ENCODE results near the gene ZNF136.

Gene ZNF136

GRCh38 chr19:12156223-12157058 lies 6.5 kb upstream of the ZNF136 start, which contains the start of gene ZNF625:
ZNF625 (minus strand) TSS chr19:12156734; CDS start chr19:12156558, 176 bp downstream.
- in situ Hi-C loops (cut with MboI; ENCODE audit: low sequenced_read_pairs), result no loop called here
- H3K4me1 ChIP-seq, result no peaks in the 10 kb centered on the region
- H3K27me3 ChIP-seq (ENCODE audit: low read depth), result no peaks in the 10 kb centered on the region
- no peaks in the 10 kb centered on the region for H3K36me3 ChIP-seq (replicated peaks)
- no peaks in the 10 kb centered on the region for H3K9me3 ChIP-seq
- no peak within 1 kb of the TSS for H3K4me3 ChIP-seq
- DNase-seq (ENCODE audit: low spot score in 2 of 2), result no peak

- H3K4me3 ChIP-seq, result no peak overlapping the region
- no peaks in the 10 kb centered on the region for H3K4me1 ChIP-seq
- no peak for DNase-seq (ENCODE audit: low spot score in 2 of 2)
- no peaks in the 10 kb centered on the region for H3K36me3 ChIP-seq (replicated peaks)
- in situ Hi-C loops (cut with MboI; ENCODE audit: low sequenced_read_pairs), result no loop called here
- H3K9me3 ChIP-seq, result no peaks in the 10 kb centered on the region
- no peaks in the 10 kb centered on the region for H3K27me3 ChIP-seq (ENCODE audit: low read depth)
These were observed 3.0 kb upstream of the ZNF136 start for GRCh38 chr19:12159773-12160414.

GRCh38 chr19:12162513-12162881 lies 399 bp upstream of the ZNF136 start:
- Histone ChIP-seq H3K4me3 (peak overlapping the region; percentile 62), H3K4me1 (no peaks in the 10 kb centered on the region), H3K36me3 (replicated peaks) (no peaks in the 10 kb centered on the region), H3K9me3 (no peaks in the 10 kb centered on the region), H3K27me3 (ENCODE audit: low read depth) (no peaks in the 10 kb centered on the region)
- in situ Hi-C loops (cut with MboI; ENCODE audit: low sequenced_read_pairs), result no loop called here
- DNase-seq (ENCODE audit: low spot score in 2 of 2), result no peak

GRCh38 chr19:12163826-12164225 lies 930 bp downstream of the ZNF136 start:
- Histone ChIP-seq H3K27me3 (ENCODE audit: low read depth) (no peaks in the 10 kb centered on the region), H3K9me3 (no peaks in the 10 kb centered on the region), H3K4me3 (peak overlapping the region; percentile 62), H3K36me3 (replicated peaks) (no peaks in the 10 kb centered on the region), H3K4me1 (no peaks in the 10 kb centered on the region)
- DNase-seq (ENCODE audit: low spot score in 2 of 2), result no peak
- in situ Hi-C loops (cut with MboI; ENCODE audit: low sequenced_read_pairs), result no loop called here

GRCh38 chr19:12166626-12167025 lies 3.7 kb downstream of the ZNF136 start:
- no peak for DNase-seq (ENCODE audit: low spot score in 2 of 2)
- H3K9me3 ChIP-seq, result no peaks in the 10 kb centered on the region
- in situ Hi-C loops (cut with MboI; ENCODE audit: low sequenced_read_pairs), result no loop called here
- H3K4me3 ChIP-seq, result no peak overlapping the region
- no peaks in the 10 kb centered on the region for H3K36me3 ChIP-seq (replicated peaks)
- H3K27me3 ChIP-seq (ENCODE audit: low read depth), result no peaks in the 10 kb centered on the region
- no peaks in the 10 kb centered on the region for H3K4me1 ChIP-seq

- peaks cover 15% of the 10 kb centered on the region for H3K9me3 ChIP-seq
These were observed 17.5 kb downstream of the ZNF136 start for GRCh38 chr19:12180377-12180776.

DNA sequence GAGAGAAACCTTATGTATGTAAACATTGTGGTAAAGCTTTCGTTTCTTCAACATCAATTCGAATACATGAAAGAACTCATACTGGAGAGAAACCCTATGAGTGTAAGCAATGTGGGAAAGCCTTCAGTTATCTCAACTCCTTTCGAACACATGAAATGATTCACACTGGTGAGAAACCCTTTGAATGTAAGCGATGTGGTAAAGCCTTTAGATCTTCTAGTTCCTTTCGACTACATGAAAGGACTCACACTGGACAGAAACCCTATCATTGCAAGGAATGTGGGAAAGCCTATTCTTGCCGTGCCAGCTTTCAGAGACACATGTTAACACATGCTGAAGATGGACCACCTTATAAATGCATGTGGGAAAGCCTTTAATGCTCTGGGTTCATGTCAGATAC lies 24.7 kb downstream of the ZNF136 start:
- Histone ChIP-seq H3K36me3 (replicated peaks) (peaks cover 22% of the 10 kb centered on the region), H3K9me3 (peaks cover 24% of the 10 kb centered on the region), H3K4me1 (no peaks in the 10 kb centered on the region), H3K27me3 (ENCODE audit: low read depth) (no peaks in the 10 kb centered on the region), H3K4me3 (no peak overlapping the region)
- in situ Hi-C loops (cut with MboI; ENCODE audit: low sequenced_read_pairs), result no loop called here
- DNase-seq (ENCODE audit: low spot score in 2 of 2), result no peak

More at GRCh38 chr19:12180377-12180776, 17.5 kb downstream of the ZNF136 start:
- no peaks in the 10 kb centered on the region for H3K27me3 ChIP-seq (ENCODE audit: low read depth)
- DNase-seq (ENCODE audit: low spot score in 2 of 2), result no peak
- H3K36me3 ChIP-seq (replicated peaks), result no peaks in the 10 kb centered on the region
- no peaks in the 10 kb centered on the region for H3K4me1 ChIP-seq
- in situ Hi-C loops (cut with MboI; ENCODE audit: low sequenced_read_pairs), result no loop called here
- no peak overlapping the region for H3K4me3 ChIP-seq

- Histone ChIP-seq H3K9me3 (no peaks in the 10 kb centered on the region), H3K4me1 (no peaks in the 10 kb centered on the region), H3K36me3 (replicated peaks) (no peaks in the 10 kb centered on the region), H3K4me3 (no peak overlapping the region), H3K27me3 (ENCODE audit: low read depth) (no peaks in the 10 kb centered on the region)
- no peak for DNase-seq (ENCODE audit: low spot score in 2 of 2)
- in situ Hi-C loops (cut with MboI; ENCODE audit: low sequenced_read_pairs), result no loop called here
These were observed 32.2 kb downstream of the ZNF136 start for GRCh38 chr19:12194827-12195731.

- no peak overlapping the region for H3K4me3 ChIP-seq
These were observed 35.2 kb downstream of the ZNF136 start for GRCh38 chr19:12198136-12198535.

DNA sequence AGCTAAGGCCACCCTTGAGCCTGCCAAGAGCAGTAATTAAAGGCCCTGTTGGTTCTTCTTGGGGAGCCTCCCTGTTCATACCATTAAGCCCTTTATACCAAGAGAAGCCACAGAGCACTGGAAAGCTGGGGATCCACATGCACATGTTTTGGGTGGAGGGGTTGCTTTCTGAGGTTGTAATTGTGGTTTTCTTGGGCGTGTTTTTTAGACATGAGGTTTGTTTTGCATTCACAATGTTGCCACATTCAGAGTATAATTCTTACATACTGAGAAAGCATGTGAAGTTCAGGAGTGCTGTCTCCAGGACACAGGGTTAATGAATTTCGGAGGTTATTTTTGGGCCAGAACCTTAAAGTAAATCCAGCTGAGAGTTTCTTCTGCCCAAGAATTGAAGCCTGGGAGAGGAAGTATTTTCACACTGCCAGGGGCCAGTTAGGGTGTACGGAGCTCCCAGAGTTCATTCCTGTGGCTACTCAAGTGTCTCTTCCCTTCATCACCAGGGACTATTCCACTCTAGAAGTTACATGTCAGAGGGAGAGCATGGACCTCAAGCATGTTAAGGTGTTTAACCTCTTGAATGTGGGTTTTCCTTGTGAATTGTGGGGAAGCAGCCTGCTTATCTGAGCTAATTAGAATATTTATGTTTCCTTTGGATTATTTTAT lies 37.0 kb downstream of the ZNF136 start:
- H3K9me3 ChIP-seq, result no peaks in the 10 kb centered on the region; the same call in 1 of the 2 replicates
- no peak for DNase-seq (ENCODE audit: low spot score in 2 of 2)
- H3K4me3 ChIP-seq, result no peak overlapping the region
- no peaks in the 10 kb centered on the region for H3K36me3 ChIP-seq (replicated peaks)
- in situ Hi-C loops (cut with MboI; ENCODE audit: low sequenced_read_pairs), result no loop called here
- H3K27me3 ChIP-seq (ENCODE audit: low read depth), result no peaks in the 10 kb centered on the region
- no peaks in the 10 kb centered on the region for H3K4me1 ChIP-seq

More at GRCh38 chr19:12198136-12198535, 35.2 kb downstream of the ZNF136 start:
- Histone ChIP-seq H3K27me3 (ENCODE audit: low read depth) (no peaks in the 10 kb centered on the region), H3K4me1 (no peaks in the 10 kb centered on the region), H3K36me3 (replicated peaks) (no peaks in the 10 kb centered on the region), H3K9me3 (no peaks in the 10 kb centered on the region)
- no peak for DNase-seq (ENCODE audit: low spot score in 2 of 2)
- in situ Hi-C loops (cut with MboI; ENCODE audit: low sequenced_read_pairs), result no loop called here

GRCh38 chr19:12202250-12202649 lies 39.4 kb downstream of the ZNF136 start:
- Histone ChIP-seq H3K9me3 (peaks cover 2% of the 10 kb centered on the region; the same call in 1 of the 2 replicates), H3K36me3 (replicated peaks) (no peaks in the 10 kb centered on the region), H3K4me3 (no peak overlapping the region), H3K27me3 (ENCODE audit: low read depth) (no peaks in the 10 kb centered on the region), H3K4me1 (no peaks in the 10 kb centered on the region)
- in situ Hi-C loops (cut with MboI; ENCODE audit: low sequenced_read_pairs), result no loop called here
- DNase-seq (ENCODE audit: low spot score in 2 of 2), result no peak

- Histone ChIP-seq H3K4me1 (no peaks in the 10 kb centered on the region), H3K9me3 (peaks cover 9% of the 10 kb centered on the region), H3K4me3 (no peak overlapping the region), H3K27me3 (ENCODE audit: low read depth) (no peaks in the 10 kb centered on the region), H3K36me3 (replicated peaks) (no peaks in the 10 kb centered on the region)
- in situ Hi-C loops (cut with MboI; ENCODE audit: low sequenced_read_pairs), result no loop called here
- no peak for DNase-seq (ENCODE audit: low spot score in 2 of 2)
These were observed 42.4 kb downstream of the ZNF136 start for GRCh38 chr19:12205296-12205695.

DNA sequence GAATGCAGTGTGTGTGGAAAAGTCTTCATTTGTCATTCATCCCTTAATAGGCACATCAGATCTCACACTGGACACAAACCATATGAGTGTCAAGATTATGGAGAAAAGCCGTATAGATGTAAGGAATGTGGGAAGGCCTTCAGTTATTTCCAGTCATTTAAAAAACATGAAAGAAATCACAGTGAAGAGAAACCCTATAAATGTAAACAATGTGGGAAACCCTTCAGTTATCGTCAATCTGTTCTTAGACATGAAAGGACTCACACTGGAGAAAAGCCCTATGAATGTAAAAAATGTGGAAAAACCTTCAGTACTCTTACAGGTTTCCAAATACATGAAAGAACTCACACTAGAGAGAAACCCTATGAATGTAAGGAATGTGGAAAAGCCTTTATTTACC lies 45.3 kb downstream of the ZNF136 start:
- Histone ChIP-seq H3K36me3 (replicated peaks) (no peaks in the 10 kb centered on the region), H3K9me3 (peaks cover 9% of the 10 kb centered on the region), H3K4me1 (no peaks in the 10 kb centered on the region), H3K27me3 (ENCODE audit: low read depth) (no peaks in the 10 kb centered on the region), H3K4me3 (no peak overlapping the region)
- no peak for DNase-seq (ENCODE audit: low spot score in 2 of 2)
- in situ Hi-C loops (cut with MboI; ENCODE audit: low sequenced_read_pairs), result no loop called here
